ENCODE data around the gene KLHL36.

DNA sequence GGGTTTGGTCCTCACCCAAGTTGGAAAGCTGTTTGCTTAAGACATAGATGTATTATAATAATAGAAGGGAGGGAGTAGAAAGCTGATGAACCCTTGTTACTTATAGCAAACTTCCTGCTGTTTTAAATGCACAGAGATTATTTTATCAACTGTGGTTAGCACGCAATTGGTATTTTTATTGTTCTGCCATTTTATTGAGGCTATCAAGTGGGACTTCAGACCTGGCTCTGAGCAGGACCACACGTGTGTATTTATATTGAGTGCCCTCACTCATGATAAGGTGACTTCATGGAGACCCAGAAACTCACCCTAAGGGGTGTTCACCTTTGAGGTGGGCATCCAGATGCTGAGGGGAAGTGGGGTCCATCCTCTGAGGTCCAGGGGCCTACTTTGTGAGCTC, 17.0 kb downstream of the KLHL36 start:
- TF ChIP-seq, protein P1, sequence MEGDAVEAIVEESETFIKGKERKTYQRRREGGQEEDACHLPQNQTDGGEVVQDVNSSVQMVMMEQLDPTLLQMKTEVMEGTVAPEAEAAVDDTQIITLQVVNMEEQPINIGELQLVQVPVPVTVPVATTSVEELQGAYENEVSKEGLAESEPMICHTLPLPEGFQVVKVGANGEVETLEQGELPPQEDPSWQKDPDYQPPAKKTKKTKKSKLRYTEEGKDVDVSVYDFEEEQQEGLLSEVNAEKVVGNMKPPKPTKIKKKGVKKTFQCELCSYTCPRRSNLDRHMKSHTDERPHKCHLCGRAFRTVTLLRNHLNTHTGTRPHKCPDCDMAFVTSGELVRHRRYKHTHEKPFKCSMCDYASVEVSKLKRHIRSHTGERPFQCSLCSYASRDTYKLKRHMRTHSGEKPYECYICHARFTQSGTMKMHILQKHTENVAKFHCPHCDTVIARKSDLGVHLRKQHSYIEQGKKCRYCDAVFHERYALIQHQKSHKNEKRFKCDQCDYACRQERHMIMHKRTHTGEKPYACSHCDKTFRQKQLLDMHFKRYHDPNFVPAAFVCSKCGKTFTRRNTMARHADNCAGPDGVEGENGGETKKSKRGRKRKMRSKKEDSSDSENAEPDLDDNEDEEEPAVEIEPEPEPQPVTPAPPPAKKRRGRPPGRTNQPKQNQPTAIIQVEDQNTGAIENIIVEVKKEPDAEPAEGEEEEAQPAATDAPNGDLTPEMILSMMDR (IDR thresholded peaks at IDR 0.05): no peak
- TF ChIP-seq POLR2A (IDR thresholded peaks at IDR 0.05): no peak
